Lower lobe of right lung (tissue), 2 donors: ENCODE results near the gene TBC1D14. TPM values are rescaled to one million over a fixed set of nuclear protein-coding genes. Genes with fewer than 3 reads are reported as not detected.

ENCODE experiments used
- ATAC-seq, 2 donors: fragments of 200-7000 bp; cut with Tn5 transposase; one replicate each; pipeline ENCODE4 v1.9.1; 2020 to 2022; ENCODE audit warnings: mild to moderate bottlenecking in 2 of 2, moderate library complexity in 2 of 2
- DNase-seq: peaks from one replicate; pipeline ENCODE4 v3.0.0-alpha.2; 2020
- H3K27ac ChIP-seq: fragments of 200-600 bp; one replicate; pipeline ENCODE4 v1.8.0; 2022
- H3K27me3 ChIP-seq: fragments of 200-600 bp; one replicate; pipeline ENCODE4 v1.8.0; 2022; ENCODE audit warnings: low read depth
- H3K36me3 ChIP-seq: fragments of 200-600 bp; one replicate; pipeline ENCODE4 v1.8.0; 2022; ENCODE audit warnings: mild to moderate bottlenecking
- H3K4me1 ChIP-seq: fragments of 200-600 bp; one replicate; pipeline ENCODE4 v1.8.0; 2022
- H3K4me3 ChIP-seq: fragments of 200-600 bp; one replicate; pipeline ENCODE4 v1.8.0; 2022; ENCODE audit warnings: mild to moderate bottlenecking
- H3K9me3 ChIP-seq: fragments of 200-600 bp; one replicate; pipeline ENCODE4 v1.8.0; 2022
- intact Hi-C: fragments of 100-400 bp; cut with DNase I; formaldehyde crosslinking; loops from one replicate; pipeline ENCODE4 v1.11.0; 2022
- total RNA-seq: library from RNA; stranded (reverse); fragmentation: NEBNext Ultra II Directional; extraction: Animal tissue kit (Norgen Biotek cat#: 25700); gene quantifications from one replicate; pipeline ENCODE4 v1.2.1, GENCODE V29; 2021
- TF ChIP-seq, protein P1 (sequence below): fragments of 200-600 bp; IDR thresholded peaks from one replicate; pipeline ENCODE4 v1.8.0; 2022; ENCODE audit warnings: antibody characterized with exemption, mild to moderate bottlenecking
- donor health status: DM: no; HTN: yes; CAD: no; lungs with severe emphysema.

Gene TBC1D14
- total RNA-seq, 1 donor from 2014 or later, result 60.7 TPM

DNA sequence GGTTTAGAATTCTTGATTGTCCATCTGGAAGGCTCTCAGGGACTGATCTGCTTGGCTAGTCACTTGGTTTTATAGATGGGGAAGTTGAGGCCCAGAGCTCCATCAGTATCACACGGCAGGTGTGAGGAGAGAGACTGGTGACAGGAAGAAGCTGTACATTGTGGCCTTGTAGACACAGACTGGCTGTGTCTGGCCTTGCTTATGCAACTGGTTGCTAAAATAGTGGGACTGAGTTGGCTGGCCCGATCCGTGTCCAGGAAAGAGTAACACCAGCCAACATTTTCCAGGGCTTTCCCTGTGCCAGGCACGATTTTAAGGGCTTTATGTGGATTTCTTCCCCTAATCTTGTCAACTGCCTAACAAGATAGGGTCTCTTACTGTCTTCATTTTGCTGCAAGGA lies 2.8 kb downstream of the TBC1D14 start:
- intact Hi-C loops, result no loop called here
- Histone ChIP-seq H3K9me3 (no peaks in the 10 kb centered on the region), H3K27me3 (no peaks in the 10 kb centered on the region), H3K4me1 (peaks cover 62% of the 10 kb centered on the region), H3K27ac (peak overlapping the region; percentile 25), H3K4me3 (no peak overlapping the region), H3K36me3 (no peaks in the 10 kb centered on the region)
- ATAC-seq (no peak), DNase-seq (no peak)
- TF ChIP-seq, protein P1, sequence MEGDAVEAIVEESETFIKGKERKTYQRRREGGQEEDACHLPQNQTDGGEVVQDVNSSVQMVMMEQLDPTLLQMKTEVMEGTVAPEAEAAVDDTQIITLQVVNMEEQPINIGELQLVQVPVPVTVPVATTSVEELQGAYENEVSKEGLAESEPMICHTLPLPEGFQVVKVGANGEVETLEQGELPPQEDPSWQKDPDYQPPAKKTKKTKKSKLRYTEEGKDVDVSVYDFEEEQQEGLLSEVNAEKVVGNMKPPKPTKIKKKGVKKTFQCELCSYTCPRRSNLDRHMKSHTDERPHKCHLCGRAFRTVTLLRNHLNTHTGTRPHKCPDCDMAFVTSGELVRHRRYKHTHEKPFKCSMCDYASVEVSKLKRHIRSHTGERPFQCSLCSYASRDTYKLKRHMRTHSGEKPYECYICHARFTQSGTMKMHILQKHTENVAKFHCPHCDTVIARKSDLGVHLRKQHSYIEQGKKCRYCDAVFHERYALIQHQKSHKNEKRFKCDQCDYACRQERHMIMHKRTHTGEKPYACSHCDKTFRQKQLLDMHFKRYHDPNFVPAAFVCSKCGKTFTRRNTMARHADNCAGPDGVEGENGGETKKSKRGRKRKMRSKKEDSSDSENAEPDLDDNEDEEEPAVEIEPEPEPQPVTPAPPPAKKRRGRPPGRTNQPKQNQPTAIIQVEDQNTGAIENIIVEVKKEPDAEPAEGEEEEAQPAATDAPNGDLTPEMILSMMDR, result no peak

- no peak for DNase-seq
- H3K9me3 ChIP-seq, result no peaks in the 10 kb centered on the region
- no peak overlapping the region for H3K4me3 ChIP-seq
- intact Hi-C loops, result no loop called here
- peaks cover 62% of the 10 kb centered on the region for H3K4me1 ChIP-seq
- no peaks in the 10 kb centered on the region for H3K36me3 ChIP-seq
- no peaks in the 10 kb centered on the region for H3K27me3 ChIP-seq
- no peak for ATAC-seq
- no peak overlapping the region for H3K27ac ChIP-seq
- TF ChIP-seq, protein P1, result no peak
Observed at GRCh38 chr4:6913350-6913905, 3.8 kb downstream of the TBC1D14 start.

- Histone ChIP-seq H3K4me3 (no peak overlapping the region), H3K9me3 (no peaks in the 10 kb centered on the region), H3K27ac (no peak overlapping the region), H3K27me3 (no peaks in the 10 kb centered on the region), H3K36me3 (no peaks in the 10 kb centered on the region), H3K4me1 (peaks cover 66% of the 10 kb centered on the region)
- intact Hi-C loops, result no loop called here
- TF ChIP-seq, protein P1, result no peak
- DNase-seq (no peak), ATAC-seq (no peak)
Observed at GRCh38 chr4:6914448-6914847, 4.8 kb downstream of the TBC1D14 start.

GRCh38 chr4:6915041-6916005 lies 5.7 kb downstream of the TBC1D14 start:
- intact Hi-C loops, result no loop called here
- H3K9me3 ChIP-seq, result no peaks in the 10 kb centered on the region
- TF ChIP-seq, protein P1, result no peak
- DNase-seq (no peak), ATAC-seq (no peak)
- H3K4me1 ChIP-seq, result peaks cover 75% of the 10 kb centered on the region
- H3K4me3 ChIP-seq, result no peak overlapping the region
- H3K27ac ChIP-seq, result no peak overlapping the region
- H3K27me3 ChIP-seq, result no peaks in the 10 kb centered on the region
- no peaks in the 10 kb centered on the region for H3K36me3 ChIP-seq

DNA sequence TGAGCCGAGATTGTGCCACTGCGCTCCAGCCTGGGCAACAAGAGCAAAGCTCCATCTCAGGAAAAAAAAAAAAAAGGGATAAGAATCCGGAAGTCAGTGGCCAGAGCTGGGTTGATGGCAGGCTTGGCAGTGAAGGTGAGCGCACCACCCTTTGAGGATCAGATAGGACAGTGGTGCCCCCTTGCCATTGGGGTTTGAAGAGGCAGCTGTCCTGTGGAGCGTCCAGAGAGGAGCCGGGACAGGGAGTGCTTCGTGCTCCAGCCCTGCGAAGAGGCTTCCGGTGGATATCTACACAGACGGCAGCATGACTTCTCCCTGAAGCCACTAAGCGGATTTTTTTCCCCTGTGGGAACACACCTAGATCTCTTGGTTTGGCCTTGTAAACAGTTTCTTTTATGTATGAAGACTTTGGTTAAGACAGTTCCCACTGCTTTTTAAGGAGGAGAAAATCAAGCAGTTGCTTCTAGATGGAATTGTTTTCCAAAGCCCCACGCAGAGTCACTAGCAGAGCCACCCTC lies 6.5 kb downstream of the TBC1D14 start:
- DNase-seq (no peak), ATAC-seq (no peak)
- Histone ChIP-seq H3K27me3 (no peaks in the 10 kb centered on the region), H3K36me3 (no peaks in the 10 kb centered on the region), H3K4me1 (peaks cover 75% of the 10 kb centered on the region), H3K9me3 (no peaks in the 10 kb centered on the region), H3K4me3 (peak overlapping the region; percentile 11), H3K27ac (peak overlapping the region; percentile 84)
- TF ChIP-seq, protein P1, result no peak
- intact Hi-C loops, result no loop called here
